ENCODE measurements around the gene CNTN4. TPM values are rescaled to one million over a fixed set of nuclear protein-coding genes. Genes with fewer than 3 reads are reported as not detected.

CNTN4 gene
- total RNA-seq, 1 experiment from 2014 or later = 2.9 TPM

DNA sequence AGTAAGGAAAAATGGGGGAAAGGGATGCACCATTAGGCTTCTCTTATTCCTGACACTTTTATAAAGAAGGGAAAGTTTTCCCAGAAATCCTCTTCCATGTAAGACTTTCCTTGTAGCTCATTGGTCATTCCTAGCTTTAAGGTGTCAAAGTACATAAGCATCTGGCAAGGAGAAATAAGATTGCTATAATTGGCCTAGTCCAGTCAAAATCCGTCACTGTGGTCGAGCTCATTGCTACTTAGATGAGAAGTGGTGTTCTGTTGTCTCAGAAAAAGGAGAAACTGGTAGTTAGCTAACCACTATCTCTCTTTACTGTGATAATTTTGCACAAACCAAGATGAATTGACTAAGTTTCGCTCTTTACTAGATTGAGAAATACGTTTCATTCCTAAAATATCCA, 370.1 kb downstream of the CNTN4 start:
- Mint-ChIP-seq H3K9me3 (ENCODE audit: low read depth, unreplicated experiment) (peaks cover 12% of the 10 kb centered on the region), H3K27me3 (ENCODE audit: unreplicated experiment) (no peaks in the 10 kb centered on the region), H3K36me3 (ENCODE audit: insufficient read depth, unreplicated experiment) (no peaks in the 10 kb centered on the region), H3K4me3 (ENCODE audit: low read depth, unreplicated experiment) (no peak overlapping the region), H3K4me1 (ENCODE audit: low read depth, unreplicated experiment) (no peaks in the 10 kb centered on the region), H3K27ac (ENCODE audit: unreplicated experiment) (no peak overlapping the region)
- intact Hi-C loops (cut with micrococcal nuclease; ENCODE audit: unreplicated experiment) = no loop called here
- no TSS peak for BruUV-seq (replicated peaks)
- TF ChIP-seq, protein P1, sequence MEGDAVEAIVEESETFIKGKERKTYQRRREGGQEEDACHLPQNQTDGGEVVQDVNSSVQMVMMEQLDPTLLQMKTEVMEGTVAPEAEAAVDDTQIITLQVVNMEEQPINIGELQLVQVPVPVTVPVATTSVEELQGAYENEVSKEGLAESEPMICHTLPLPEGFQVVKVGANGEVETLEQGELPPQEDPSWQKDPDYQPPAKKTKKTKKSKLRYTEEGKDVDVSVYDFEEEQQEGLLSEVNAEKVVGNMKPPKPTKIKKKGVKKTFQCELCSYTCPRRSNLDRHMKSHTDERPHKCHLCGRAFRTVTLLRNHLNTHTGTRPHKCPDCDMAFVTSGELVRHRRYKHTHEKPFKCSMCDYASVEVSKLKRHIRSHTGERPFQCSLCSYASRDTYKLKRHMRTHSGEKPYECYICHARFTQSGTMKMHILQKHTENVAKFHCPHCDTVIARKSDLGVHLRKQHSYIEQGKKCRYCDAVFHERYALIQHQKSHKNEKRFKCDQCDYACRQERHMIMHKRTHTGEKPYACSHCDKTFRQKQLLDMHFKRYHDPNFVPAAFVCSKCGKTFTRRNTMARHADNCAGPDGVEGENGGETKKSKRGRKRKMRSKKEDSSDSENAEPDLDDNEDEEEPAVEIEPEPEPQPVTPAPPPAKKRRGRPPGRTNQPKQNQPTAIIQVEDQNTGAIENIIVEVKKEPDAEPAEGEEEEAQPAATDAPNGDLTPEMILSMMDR (IDR thresholded peaks at IDR 0.05; ENCODE audit: unreplicated experiment) = no peak
- CTCF ChIA-PET = no interaction called here
- DNase-seq = no peak

DNA sequence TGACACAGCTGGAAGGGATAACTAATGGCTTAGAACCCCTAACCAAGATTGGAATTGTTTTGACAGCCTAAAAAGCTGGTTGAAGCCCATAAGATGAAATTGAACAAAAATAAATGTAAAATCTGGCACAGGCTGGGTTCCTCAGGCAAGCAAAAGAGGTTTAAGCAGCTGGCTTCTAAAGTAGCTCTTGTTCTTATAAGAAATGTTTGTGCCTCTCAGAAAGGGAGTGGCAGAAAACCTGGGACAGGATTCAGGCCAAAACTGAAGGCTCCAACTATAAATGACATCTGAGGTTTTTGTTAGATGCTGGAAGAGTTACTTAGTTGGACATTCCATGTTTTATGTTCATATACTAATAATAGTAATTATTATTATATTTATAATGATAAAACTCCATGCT, 378.3 kb downstream of the CNTN4 start:
- no peaks in the 10 kb centered on the region for H3K27me3 Mint-ChIP-seq (ENCODE audit: unreplicated experiment)
- H3K4me3 Mint-ChIP-seq (ENCODE audit: low read depth, unreplicated experiment) = no peak overlapping the region
- BruUV-seq (replicated peaks) = no TSS peak
- no peak for DNase-seq
- no peaks in the 10 kb centered on the region for H3K4me1 Mint-ChIP-seq (ENCODE audit: low read depth, unreplicated experiment)
- no peaks in the 10 kb centered on the region for H3K36me3 Mint-ChIP-seq (ENCODE audit: insufficient read depth, unreplicated experiment)
- CTCF ChIA-PET = no interaction called here
- H3K27ac Mint-ChIP-seq (ENCODE audit: unreplicated experiment) = no peak overlapping the region
- intact Hi-C loops (cut with micrococcal nuclease; ENCODE audit: unreplicated experiment) = no loop called here
- TF ChIP-seq, protein P1 (IDR thresholded peaks at IDR 0.05; ENCODE audit: unreplicated experiment) = no peak
- H3K9me3 Mint-ChIP-seq (ENCODE audit: low read depth, unreplicated experiment) = peaks cover 14% of the 10 kb centered on the region

DNA sequence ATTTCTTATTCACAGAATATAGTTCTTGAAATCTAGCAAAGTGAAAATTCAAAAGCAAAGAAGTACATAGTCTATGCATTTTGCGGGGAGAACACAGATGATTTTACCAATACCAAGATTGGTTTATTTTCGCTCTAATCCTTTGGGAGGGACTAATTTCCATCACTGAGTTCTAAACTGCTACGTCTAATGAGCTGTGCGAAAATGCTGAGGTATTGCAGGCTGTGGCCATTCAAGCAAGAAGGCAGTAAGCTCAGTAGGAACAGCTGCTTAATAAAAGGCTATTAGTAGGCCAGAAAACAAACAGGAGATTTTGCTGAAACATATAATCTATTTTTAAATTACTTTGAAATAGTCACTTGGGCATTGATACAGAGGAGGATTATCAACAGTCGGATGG, 379.0 kb downstream of the CNTN4 start:
- no peak overlapping the region for H3K27ac Mint-ChIP-seq (ENCODE audit: unreplicated experiment)
- CTCF ChIA-PET = no interaction called here
- DNase-seq = no peak
- no peaks in the 10 kb centered on the region for H3K36me3 Mint-ChIP-seq (ENCODE audit: insufficient read depth, unreplicated experiment)
- no peak overlapping the region for H3K4me3 Mint-ChIP-seq (ENCODE audit: low read depth, unreplicated experiment)
- no TSS peak for BruUV-seq (replicated peaks)
- TF ChIP-seq, protein P1 (IDR thresholded peaks at IDR 0.05; ENCODE audit: unreplicated experiment) = no peak
- intact Hi-C loops (cut with micrococcal nuclease; ENCODE audit: unreplicated experiment) = no loop called here
- H3K9me3 Mint-ChIP-seq (ENCODE audit: low read depth, unreplicated experiment) = peaks cover 14% of the 10 kb centered on the region
- H3K27me3 Mint-ChIP-seq (ENCODE audit: unreplicated experiment) = no peaks in the 10 kb centered on the region
- no peaks in the 10 kb centered on the region for H3K4me1 Mint-ChIP-seq (ENCODE audit: low read depth, unreplicated experiment)

DNA sequence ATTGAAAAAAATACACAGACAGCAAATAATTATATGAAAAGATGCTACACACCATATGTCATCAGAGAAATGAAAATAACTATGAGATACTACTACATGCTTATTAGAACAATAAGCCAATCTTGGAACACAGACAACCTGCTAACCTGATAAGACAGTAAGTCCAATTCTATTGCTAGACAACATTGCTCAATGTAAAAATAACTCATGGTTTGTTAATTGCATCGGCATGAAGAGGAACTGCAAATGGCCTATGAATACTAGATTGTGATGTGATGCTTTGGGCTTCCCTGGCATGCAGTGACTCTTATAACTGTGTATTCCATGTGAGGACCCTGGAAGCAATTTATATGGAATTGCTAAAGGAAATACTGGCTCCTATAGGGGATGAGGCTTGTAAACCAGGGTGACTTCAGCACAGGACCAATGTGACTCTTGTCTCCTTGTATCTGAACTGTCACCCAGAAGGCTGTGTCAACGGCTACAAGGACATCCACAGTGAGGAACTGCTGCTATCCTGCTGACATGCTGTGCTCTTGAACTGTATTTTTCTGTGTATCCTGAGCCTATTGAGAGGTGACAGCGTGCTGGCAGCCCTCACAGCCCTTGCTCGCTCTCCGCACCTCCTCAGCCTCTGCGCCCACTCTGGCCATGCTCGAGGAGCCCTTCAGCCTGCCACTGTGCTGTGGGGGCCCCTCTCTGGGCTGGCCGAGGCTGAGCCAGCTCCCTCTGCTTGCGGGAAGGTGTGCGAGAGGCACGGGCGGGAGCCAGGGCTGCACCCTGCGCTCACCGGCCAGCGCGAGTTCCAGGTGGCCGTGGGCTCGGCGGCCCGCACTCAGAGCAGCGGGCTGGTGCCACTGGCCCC, 385.7 kb downstream of the CNTN4 start:
- H3K4me3 Mint-ChIP-seq (ENCODE audit: low read depth, unreplicated experiment) = no peak overlapping the region
- no peak for DNase-seq
- H3K27me3 Mint-ChIP-seq (ENCODE audit: unreplicated experiment) = no peaks in the 10 kb centered on the region
- H3K27ac Mint-ChIP-seq (ENCODE audit: unreplicated experiment) = no peak overlapping the region
- H3K36me3 Mint-ChIP-seq (ENCODE audit: insufficient read depth, unreplicated experiment) = no peaks in the 10 kb centered on the region
- CTCF ChIA-PET = no interaction called here
- no TSS peak for BruUV-seq (replicated peaks)
- TF ChIP-seq, protein P1 (IDR thresholded peaks at IDR 0.05; ENCODE audit: unreplicated experiment) = no peak
- H3K9me3 Mint-ChIP-seq (ENCODE audit: low read depth, unreplicated experiment) = peaks cover 9% of the 10 kb centered on the region
- no peaks in the 10 kb centered on the region for H3K4me1 Mint-ChIP-seq (ENCODE audit: low read depth, unreplicated experiment)
- intact Hi-C loops (cut with micrococcal nuclease; ENCODE audit: unreplicated experiment) = no loop called here
